GM18873 (cell line): Measurements from ENCODE around the gene RBM18.
A peak's percentile ranks its signal among the peaks of the same experiment; 100 is the strongest.

Experiments
- ATAC-seq: cut with Tn5 transposase; IDR thresholded peaks from one replicate; pipeline ENCODE4 v1.9.1; 2021; ENCODE audit warnings: mild to moderate bottlenecking, moderate library complexity, moderate number of reproducible peaks; ENCODE audit not compliant: unreplicated experiment, low FRiP score

Gene RBM18, protein sequence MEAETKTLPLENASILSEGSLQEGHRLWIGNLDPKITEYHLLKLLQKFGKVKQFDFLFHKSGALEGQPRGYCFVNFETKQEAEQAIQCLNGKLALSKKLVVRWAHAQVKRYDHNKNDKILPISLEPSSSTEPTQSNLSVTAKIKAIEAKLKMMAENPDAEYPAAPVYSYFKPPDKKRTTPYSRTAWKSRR

DNA sequence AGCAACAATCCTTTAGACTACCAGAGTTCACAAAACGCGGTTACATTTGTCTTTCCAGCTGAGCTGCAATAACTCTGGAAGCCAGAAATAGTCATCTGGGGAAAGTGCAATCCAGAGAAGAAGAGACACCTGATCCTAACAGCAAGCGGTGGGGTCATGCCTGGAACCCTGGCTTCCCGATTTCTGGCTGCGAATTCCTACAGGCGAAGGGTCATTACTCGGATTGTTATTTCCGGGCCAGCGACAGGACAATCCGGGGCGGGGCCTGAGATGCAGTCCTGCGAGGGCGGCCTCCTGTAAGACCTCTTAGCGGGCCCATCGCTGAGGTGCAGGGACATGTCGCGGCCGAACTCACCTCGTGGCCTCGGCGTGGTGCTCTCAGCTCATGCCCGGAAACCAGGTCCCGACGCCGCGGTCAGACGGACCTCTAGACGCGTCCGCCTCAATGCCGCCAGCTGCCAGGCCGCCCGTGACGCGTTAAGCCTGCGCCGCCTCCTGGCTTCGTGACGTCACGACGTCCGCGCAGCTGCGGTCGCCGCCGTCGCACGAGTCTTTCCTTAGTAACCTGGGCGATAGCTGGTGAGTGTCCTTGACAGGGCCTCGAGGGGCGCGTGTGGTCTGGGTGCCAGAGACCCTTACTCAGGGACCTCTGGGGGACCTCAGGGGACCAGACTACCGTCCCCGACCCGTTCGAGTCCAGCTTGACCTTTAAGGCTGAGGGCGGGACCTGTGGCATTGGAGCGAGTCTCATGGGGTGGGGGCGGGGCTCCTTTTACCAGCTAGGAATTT lies at the start of gene RBM18, which contains the start of gene MRRF:
Gene RBM18, minus strand, starts transcription at position 481 of the 789 bp plus-strand sequence. CDS start 3,348 bp downstream, outside the sequence.
Gene MRRF, plus strand, starts transcription at position 523 of the 789 bp plus-strand sequence. CDS start 6,010 bp downstream, outside the sequence.
- ATAC-seq, result peak; percentile 86

DNA sequence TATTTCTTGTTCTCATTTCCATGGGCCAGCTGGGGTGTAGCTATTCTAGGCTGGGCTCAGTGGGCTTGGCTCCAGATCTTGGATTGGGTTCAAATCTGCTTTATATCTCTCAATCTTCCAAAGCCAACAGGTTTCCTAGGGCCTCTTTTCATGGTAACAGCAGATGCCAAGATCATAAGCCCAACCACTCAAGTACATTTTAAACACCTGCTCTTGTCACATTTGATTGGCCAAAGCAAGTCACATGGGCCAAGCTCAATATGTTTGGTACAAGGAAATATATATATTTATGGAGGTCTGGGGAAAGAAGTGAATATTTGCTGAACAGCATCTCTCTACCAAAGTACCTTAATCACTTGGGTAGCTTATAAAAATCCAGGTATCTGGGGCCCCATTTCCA lies 49.5 kb upstream of the RBM18 start:
- no peak for ATAC-seq

DNA sequence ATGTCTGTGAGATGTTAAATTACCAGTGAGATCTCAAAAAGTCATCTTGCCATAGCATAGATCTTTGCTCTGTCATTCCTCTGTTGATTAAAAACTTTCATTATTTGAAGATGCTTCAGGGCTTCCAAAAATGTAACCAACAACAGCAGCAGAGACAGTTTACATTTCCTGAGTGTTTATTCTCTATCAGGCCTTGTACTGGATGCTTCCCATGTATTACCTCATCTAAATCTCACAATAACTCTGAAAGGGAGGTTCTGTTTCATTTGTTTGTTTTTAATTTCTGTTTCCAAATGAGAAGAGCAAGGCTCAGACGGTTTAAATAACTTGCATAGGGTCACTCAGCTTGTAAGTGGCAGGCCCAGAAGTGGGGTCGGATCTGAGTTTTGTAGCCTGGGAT lies 45.2 kb upstream of the RBM18 start:
- no peak for ATAC-seq

DNA sequence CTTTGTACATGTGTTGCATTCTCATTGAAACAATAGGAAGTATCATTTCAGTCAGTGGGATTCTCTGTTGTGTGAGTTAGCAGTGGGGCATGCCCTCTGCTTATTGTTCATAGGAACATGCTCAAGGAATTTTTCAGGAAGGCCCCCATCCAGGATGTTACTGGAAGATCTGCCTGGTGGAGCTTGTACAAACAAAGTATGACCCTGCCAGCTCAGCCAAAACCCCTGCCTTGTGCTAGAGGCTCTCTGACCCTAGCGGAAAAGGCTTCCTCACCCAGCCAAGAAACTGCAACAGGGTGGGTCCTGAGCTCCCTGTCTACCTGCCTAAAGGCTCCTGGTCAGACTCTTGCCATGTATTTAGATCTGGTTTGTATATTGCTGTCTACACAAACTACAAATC lies 43.3 kb upstream of the RBM18 start:
- ATAC-seq, result no peak

DNA sequence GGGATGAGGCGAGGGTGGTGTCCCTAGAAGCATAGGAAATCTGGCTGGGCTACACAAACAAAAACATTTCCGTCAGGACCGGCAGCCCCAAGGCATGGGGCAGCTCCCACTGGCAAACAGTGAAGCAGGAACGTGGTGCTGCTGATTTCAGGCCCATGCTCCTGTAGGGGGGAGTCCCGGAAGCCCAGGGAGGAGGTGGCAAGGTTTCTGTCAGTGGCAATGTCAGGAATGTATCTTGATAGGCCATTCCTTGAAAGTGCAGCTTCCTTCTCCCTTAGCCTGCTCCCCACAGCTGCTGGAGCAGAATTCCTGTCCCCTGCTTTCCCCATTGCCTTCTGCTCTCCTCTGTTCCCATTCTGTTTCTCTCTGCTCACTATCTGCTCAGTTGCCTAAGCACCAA lies 42.4 kb upstream of the RBM18 start:
- ATAC-seq, result no peak

DNA sequence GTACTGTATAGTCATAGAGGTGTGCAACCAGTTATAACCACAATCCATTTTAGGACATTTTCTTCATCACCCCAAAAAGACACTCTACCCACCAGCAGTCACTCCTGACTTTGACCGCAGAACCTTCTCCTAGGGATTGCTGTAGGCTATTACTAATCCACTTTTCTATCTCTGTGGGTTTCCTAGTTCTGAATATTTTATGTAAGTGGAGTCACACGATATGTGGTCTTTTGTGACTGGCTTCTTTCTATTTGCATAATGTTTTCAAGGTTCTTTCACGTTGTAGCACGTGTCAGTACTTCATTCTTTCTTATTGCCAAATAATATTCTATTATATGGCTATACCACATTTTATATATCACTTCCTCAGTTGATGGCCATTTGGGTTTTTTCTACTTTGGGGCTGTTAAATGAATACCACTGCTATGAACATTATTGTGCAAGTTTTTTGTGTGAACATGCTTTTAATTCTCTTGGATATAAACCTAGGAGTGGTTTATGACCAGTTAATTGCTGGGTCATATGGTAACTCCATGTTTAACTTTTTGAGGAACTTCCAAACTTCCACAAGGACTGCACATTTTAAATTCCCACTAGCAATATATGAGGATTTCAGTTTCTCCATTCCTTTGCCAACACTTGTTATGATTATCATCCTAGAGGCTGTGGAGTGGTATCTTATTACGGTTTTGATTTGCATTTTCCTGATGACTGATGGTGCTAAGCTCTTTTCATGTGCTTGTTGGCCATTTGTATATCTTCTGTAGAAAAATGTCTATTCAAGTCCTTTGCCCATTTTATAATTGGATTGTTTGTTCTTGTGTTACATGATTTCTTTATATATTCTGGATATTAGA lies 37.8 kb upstream of the RBM18 start:
- ATAC-seq, result no peak

DNA sequence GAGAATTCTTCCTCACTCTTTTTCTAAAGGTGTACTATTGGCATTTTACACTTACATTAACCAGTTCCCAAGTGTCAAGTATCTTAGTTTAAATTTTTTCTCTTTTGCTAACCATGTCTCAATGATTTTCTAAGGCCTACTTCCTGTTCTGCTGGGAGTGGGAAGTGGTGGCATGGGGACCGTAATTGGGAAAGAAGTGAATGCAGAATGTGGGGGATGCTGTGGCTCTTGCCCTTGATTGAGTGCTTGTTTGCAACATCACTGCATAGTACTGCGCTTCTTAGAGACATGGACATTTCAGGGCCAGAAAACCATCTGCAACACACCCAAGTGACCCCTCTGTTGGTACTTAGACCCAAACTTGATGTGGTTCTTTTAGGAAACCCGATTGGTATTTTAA lies 32.9 kb upstream of the RBM18 start:
- no peak for ATAC-seq

DNA sequence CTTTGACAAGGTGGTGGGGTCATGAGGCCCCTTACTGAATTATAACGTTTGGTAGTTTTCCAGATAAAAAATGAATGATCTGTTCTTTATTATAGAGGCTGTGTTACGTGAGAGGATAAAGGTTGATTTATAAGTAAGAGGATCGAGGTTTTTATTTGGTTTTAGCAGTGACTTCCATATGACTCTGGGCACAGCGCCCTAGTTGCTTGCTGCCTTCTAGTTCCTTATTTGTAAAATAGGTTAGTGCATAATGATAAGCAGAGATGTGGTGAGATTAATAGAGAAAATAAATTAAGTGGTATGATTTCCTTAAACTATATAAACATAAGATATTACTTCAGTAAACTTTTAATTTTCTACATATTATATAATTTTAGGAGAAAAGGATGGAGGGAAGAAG lies 29.9 kb upstream of the RBM18 start:
- ATAC-seq, result no peak

DNA sequence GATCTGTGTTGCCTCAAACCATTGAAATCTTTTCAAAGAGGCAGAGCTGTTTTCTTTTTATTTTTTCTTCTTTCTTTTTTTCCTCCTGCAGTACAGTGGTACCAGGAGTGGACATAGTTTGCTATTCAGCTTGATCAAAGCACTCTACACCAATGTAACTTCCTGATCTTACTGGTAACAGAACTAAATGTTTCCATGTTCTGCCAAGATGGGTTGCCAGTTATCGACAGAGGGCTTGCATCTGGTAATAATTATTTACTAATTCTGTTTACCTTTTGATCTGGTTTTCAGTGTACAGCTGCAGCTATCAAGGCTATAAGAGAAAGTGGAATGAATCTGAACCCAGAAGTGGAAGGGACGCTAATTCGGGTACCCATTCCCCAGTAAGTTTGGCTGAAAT lies 26.8 kb upstream of the RBM18 start:
- no peak for ATAC-seq

DNA sequence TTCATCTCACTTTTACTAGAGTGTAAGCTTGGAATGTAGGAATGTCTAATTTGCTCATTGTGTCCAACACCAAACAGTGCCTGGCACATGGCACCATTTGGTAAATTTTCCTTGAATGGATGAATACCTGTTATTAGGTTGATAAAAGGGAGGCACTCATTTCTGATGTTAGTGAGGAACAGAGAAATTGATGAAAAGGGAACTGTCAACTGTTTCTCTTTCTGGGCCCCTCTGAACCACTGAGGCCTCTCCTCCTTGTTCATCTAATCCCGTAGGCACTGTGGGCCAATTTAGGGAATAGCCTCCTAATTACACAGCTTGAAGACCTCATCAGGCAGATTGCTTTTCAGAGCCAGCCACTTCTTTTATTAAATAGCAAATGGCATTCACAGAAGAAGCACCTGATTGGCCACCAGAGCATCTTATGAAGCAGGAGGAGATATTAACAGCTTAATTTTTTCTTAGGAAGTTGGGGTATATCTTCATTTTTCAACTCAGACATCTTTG lies 22.6 kb upstream of the RBM18 start:
- ATAC-seq, result no peak

DNA sequence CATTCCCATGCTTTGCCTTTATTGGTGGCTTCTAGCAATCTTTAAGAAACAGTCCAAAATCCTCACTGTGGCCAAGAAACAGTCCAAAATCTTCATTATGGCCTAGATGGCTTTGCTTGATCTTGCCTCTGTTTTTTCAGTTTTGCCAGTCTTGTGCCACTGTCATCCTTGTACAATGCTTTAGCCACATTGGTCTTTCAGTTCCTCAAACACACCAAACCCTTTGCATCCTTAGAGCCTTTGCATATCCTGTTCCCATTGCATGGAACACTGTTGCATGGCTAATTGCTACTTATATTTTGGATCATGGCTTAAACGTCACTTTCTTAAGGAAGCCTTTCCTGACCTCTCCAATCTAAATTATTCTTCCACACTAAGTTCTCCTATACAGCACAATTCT lies 22.1 kb upstream of the RBM18 start:
- no peak for ATAC-seq

DNA sequence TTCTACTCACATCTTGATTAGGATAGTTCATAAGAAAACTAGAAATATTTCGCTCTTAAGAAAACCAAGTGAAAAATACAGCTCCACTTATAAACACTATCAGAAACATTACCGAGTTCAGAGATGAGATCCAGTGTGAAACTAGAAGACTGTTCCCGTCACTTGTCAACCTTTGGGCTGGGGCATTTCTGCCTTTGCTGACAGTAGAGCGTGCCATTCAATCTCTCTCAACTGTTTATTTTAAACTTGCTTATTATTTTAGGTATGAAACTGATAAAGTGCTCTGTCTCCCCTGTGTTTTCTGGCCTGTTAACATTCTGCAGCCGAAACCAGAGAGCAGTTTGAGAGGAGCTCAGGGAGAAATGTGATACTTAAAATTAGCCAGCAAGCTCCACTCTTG lies 16.7 kb upstream of the RBM18 start:
- ATAC-seq, result no peak

DNA sequence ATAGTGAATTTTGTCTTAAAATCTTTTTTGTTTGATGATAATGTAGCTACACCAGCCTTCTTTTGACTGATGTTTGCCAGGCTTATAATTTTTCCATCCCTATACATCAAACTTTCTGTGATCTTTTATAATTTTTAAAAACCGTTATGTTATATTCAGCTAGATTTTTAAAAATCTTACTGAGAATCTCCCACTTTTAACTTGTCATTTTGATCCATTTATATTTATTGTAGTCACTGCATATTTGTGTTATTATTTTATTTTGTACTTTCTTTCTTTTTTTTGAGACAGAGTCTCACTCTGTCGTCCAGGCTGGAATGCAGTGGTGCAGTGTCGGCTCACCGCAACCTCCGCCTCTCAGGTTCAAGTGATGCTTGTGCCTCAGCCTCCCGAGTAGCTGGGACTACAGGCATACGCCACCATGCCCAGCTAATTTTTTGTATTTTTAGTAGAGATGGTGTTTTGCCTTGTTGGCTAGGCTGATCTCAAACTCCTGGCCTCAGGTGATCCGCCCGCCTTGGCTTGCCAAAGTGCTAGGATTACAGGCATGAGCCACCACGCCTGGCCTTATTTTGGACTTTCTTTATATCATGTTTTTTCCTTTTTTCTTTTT lies 12.8 kb upstream of the RBM18 start:
- no peak for ATAC-seq

DNA sequence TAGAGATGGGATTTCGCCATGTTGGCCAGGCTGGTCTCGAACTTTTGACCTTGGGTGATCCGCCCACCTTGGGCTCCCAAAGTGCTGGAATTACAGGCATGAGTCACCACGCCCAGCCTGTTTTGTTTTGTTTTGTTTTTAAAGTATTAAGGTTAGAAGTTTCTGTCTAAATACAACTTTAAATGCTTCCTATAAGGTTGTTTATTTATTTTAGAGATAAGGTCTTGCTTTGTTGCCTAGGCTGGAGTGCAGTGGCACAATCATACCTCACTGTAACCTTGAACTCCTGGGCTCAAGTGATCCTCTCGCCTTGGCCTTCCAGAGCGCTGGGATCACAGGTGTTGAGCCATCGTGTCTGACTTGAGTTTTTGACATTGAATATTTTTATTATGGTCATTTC lies 11.5 kb upstream of the RBM18 start:
- ATAC-seq, result no peak

DNA sequence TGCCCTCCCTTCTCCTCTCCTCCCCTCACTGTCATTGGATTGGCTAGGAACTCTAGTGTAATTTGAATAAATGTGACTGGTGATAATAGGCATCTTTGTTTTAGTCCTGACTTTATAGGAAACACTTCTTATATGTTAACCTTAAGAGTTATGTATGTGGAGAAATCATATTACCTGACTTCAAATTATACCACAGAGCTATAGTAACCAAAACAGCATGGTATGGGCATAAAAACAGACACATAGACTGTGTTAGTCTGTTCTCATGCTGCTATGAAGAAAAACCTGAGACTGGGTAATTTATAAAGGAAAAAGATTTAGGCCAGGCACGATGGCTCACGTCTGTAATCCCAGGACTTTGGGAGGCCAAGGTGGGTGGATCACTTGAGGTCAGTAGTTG lies 9.4 kb upstream of the RBM18 start:
- no peak for ATAC-seq

DNA sequence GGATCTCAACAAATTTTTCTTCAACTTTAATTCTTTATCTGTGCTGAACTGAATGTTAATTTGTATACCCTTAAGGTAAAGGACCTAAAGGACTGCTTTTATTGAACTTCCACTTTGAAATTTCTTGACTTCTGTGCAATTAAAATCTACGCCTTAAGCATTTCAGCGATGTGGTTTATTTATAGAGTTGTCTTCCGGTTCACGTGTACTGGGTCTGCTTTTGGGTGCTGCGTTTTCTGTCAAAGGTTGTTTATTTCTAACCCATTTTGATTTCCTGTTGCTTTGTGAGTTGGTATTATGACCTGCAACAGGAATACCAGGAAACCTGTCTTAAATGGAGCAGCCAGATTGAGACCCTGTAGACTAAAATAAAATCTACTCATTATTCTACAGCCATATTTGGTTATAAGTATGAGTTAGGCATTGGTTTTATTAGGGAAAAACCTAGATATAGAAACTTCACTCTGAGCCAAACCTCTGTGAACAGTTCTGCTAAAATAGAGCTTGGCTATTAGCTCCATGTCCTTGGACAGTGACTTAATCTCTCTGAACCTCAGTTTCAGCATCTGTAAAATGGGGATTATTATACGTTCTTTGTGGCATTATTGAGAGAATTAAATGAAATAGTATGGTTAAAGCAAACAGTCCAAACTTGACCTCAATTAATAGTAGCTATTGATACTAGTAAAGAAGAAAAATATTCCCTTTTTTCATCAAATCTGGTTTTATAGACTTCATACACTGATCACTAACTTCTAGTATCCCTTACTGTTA lies 3.6 kb upstream of the RBM18 start:
- no peak for ATAC-seq

DNA sequence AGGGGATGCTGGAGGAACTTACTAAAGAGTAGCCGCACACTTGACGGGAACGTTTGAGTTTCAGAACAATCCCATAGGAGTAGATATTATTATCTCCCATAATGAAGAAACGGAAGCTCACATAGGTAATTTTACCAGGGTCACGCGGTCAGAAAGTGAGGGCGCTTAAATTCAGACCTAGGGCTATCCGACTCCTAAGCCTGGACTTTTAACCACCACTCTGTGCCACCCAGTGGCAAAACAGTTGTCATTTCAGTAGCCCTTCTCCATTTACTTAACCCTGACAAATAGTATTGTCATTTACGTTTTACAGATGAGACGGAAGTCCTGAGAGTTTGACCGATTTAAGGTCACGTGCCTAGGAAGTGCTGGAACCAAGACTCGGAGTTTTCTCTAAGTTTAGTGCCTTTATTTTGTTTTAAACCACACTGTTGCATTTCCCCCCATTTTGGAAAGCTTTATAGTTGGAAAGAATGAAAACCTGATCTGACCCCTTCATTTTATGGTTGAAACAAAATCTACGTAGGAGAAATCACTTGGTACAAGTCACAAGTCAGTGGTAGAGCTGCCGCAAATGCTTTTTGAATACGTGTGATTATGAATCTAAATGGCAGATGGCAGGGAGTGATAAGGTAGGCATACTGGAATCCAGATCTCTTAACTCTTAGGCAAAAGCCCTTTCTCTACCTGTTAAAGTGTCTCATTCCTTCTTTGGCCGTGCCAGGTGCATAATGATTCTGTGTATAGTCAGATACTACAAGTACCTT lies 692 bp upstream of the RBM18 start:
- no peak for ATAC-seq

DNA sequence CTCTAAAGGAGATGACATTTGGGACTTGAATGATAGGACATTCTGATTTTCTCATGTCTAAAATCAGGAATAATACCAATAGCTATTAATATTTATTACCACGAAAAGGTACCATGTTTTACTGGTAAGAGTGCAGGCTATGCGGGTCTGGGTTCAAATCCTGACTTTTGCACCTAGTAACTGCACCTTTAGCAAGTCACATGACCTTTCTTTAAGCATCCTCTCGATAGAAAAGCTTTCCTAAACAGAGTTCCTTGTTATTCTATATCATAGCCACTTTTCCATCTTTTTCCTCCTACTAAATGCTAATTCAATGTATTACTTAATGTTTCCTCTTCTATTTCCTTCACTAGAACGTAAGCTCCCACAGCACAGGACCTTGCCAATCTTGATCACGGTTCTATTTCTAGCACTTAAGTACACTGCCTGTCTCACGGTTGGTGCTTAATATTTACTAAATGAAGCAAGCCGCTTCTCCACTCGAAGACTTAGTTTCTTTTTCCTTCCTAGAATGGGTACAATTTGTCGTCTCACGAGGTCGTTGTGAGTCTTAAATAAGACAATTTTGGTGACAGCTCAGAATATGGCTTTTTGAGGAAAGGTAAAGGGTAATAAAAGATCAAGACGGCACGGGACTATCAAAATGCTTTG lies 816 bp downstream of the RBM18 start:
- no peak for ATAC-seq

DNA sequence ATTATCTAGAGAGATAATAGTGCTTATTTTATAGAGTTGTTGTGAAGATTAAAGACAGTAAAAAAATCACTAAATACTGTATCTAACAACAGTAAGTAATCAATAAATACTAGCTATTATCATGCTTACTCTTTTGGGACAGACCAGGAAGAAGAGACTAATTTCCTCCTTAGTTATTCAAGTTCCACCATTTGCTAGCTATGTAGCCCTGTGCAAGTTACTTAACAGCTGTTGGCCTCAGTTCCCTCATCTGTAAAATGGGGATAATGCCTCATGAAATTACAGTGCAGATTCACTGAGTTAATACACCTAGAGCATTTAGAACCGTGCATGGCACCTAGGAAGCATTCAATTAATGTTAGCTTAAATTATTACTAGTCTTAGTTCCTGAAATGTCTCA lies 2.6 kb downstream of the RBM18 start:
- no peak for ATAC-seq
